Measurements from ENCODE around the gene MACROD2.
A peak's percentile ranks its signal among the peaks of the same experiment; 100 is the strongest.
"Not testable (repeated sequence)": the region's sequence is repeated elsewhere in the genome, so short reads cannot be mapped to it uniquely, and the experiment has no call there.

The MACROD2 gene

DNA sequence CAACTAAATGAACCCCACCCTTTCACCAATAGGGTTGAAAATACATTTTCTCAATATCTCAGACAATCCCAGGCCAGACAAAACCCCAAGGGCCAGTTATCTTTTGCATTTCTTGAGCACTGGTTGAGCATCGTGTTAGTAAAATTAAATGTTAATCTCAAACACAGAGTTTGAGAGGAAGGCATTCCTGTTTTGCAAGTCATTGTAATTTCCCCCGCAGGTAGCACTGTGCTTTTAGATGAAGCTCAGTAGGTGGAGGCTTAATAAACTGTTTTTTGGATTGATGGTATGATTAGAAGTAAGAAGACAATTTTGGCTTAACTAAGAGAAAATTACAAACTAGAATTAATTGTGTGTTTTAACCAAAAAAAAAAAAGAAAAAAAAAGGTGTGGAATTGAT is 1340.7 kb downstream of the MACROD2 start:
- DNase-seq, result no peak

- no peak for DNase-seq
These were observed 1341.2 kb downstream of the MACROD2 start for GRCh38 chr20:15336536-15336935.

- DNase-seq, result peak; percentile 92
These were observed 1343.9 kb downstream of the MACROD2 start for GRCh38 chr20:15339264-15339663.

DNA sequence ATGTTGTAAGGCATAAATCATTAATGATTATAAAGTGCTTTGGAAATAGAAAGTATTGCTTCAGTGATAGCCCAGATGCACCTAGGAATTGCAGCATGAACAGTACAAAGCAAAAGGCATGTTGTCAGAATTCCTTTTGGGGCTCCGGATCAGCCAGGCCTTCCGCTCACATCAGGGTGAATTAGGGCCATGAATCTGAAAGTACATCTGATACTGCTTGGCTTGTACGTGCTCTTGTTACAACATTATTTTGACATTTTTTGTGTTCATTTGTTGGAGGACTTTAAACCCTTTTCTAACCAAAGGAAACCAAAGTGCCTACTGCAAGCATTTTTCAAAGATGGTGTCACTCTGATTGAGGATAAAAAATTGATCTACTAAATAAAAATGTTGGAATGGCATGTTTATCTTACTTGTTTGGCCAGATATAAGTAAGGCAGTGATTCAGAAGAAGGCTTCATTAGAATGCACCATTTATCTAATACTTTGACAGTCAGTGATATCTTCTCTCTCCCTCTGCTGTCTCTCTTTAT is 1347.7 kb downstream of the MACROD2 start:
- no peak for DNase-seq

GRCh38 chr20:15345287-15345686 is 1350.0 kb downstream of the MACROD2 start:
- DNase-seq, result no peak

DNA sequence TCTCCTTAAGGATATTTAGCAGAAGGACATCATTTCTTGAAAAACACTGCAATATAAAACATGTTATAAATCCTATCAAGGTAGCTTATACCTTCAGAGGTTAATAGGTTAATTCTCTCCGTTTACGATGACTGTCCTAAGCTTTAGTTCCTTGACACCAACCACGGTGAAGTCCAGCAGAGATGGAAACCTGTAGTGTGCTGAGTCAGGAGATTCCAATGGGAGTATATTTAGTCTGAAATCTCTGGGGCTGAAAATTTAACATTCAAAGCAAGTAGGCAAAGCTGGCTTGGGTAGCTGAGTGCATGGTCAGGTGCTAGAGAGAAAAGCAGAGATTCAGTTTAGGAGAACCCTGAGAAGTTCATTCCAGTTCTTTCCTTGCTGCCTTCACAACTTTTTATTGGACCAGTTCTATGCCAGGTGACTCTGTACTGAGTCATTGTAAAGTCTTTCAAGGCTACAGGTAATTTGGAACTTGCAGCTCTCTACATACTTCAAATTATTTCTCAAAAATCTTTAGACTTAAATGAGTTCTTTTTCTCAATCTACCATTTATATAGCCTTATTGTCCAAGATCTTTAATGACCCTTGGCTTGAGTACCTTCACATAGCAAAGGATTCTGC is 1351.5 kb downstream of the MACROD2 start:
- no peak for DNase-seq

GRCh38 chr20:15359056-15359455 is 1363.7 kb downstream of the MACROD2 start:
- DNase-seq, result no peak

DNA sequence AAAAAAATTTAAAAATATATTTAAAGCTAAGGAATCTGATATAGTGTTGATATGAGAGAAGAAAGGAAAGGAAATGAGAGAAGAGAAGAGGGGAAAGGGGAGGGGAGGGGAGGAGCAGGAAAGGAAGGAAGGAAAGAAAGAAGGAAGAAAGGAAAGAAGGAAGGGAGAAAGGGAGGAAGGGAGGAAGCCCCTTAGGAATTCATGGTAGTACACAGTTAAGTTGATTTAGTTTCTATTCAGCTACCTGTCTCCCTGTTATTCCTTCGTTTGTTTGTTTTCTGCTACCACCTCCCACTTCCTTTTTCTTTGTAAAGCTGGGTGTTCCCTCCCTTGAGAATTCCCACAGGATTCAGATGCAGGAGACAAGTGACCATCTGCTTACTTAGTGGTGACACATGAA is 1367.5 kb downstream of the MACROD2 start:
- peak; percentile 71 for DNase-seq

DNA sequence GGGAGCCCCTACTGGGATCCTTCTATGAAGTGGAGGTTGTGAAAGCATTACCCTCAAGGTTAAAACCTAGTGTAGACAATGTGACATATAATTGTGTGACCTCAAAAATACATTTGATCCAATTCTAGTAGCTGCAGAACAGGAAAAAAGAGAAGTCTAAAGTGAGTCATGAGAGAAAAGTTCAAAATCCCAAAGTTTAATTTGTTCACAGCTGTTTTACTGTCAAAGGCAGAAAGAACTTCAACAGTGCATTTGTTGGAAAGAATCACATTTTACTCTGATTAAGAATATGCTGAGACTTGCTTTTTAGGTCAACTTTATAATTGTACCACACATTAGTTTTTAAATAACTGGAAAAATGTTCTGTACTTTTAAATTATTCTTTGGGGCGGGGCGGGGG is 1369.5 kb downstream of the MACROD2 start:
- DNase-seq, result no peak

GRCh38 chr20:15370370-15370769 is 1375.1 kb downstream of the MACROD2 start:
- no peak for DNase-seq

DNA sequence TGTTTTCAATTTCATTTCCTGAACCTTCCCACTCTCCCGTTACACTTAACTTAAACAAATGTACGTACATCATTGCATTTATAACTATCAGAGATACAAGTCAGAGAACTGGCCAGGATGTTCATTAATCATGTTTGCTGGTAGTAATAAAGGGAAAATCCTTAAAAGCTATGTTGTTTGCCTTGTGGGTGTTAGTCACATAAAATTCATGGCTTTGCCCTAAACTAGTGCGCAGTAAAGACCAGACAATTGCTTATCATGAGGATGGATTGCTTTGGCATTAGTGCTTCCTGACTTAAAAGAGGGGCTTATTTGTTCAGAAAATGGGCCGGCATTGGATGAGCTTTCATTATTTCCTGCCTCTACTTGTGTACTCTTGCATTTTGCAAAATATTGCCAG is 1379.4 kb downstream of the MACROD2 start:
- DNase-seq, result no peak

DNA sequence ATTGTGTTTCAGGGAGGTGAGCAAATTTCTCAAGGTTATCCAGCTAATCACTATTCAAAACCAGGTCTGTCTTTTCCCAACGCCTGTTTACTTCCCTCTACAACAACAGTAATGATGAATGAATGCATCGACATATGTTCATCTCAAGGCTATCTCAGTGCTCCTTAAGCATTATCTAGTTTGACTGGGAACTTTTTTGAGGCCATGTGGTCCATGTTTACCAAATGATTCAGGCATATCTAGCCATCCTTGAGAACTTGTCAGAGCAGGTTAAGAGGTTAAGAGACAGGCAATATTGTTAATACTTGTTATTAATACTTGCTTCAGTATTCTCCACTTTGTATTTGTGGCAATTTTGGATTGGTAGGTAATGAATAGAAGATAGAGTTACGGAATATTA is 1380.5 kb downstream of the MACROD2 start:
- DNase-seq, result peak; percentile 87

GRCh38 chr20:15377603-15378002 is 1382.3 kb downstream of the MACROD2 start:
- not testable (repeated sequence) for DNase-seq

DNA sequence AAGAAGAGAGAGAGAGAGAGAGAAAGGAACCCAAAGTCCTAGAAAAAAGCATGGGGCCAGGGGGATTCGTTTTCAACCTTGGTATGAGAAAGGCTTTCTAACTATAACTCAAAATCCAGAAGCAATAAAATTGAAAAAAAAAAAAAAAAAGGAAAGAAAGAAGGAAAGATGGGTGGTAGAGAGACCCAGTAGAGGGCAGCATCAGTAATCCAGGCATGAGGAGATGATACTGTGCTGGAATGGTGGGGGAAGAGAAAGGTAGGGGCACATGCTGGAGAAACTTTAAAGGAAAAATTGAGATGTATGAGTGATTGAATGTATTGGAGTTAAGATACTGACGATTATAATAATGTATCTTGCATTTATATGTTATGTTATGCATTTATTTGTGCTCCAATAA is 1382.8 kb downstream of the MACROD2 start:
- DNase-seq, result peak; percentile 10

DNA sequence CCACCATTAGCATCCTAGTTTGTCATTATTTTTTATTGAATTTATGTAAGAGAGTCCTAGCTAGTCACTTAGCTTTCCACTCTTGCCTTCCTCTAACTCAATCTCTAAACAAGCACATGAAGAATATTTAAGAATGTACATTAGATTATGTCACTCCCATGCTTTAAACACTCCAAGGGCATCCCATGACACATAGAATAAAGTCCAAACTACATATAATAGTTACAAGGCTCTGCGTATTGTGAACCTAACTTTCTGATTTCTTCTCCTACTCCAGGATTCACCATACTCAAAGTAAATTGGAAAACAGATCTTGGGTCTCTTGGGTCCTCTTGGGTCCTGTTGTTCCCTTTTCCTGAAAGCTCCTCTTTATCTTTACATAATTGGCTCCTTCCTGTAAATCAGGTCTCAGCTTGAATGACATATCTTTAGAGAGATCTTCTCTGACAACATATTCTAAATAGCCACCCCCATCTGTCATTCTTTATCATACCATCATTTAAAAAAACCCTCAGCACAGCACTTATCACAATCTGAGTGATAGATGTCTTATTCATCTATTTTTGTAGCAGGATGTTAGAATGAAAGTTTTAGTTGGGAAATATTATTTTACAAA is 1384.5 kb downstream of the MACROD2 start:
- peak; percentile 91 for DNase-seq

DNA sequence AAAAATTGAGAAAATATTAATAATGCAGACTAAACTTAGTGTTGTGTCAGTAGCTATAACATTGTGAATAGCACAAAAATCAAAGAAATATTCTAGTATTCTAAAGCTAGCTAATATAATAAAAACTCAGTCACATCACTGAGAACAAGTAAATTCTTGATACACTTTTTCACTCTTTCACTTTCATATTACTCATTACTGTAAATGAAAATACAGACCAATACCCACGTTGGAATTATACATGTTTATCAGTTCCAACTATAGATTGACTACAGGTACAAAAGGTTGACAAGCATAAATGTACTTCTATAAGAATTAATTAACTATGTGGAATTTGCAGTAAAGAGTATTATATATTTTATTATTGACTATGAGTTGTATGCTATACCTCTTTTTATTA is 1385.5 kb downstream of the MACROD2 start:
- DNase-seq, result no peak

- no peak for DNase-seq
These were observed 1391.9 kb downstream of the MACROD2 start for GRCh38 chr20:15387228-15387627.

DNA sequence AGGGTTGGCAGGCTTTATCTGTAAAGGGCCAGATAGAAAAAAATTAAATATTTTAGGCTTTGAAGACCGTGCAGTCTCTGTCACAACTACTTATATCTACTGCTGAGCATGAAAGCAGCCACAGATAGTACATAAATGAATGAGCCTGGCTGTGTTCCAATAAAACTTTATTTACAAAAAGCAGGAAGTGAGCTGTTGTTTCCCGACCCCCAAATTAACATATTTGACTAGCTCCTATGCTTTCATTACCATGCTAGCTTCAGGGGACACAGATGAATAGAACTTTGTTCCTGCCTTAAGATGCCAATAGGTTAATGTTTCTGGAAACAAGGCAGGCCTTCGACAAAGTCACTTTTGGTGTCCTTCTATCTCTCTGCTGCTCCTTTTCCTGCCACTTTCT is 1400.1 kb downstream of the MACROD2 start:
- no peak for DNase-seq

DNA sequence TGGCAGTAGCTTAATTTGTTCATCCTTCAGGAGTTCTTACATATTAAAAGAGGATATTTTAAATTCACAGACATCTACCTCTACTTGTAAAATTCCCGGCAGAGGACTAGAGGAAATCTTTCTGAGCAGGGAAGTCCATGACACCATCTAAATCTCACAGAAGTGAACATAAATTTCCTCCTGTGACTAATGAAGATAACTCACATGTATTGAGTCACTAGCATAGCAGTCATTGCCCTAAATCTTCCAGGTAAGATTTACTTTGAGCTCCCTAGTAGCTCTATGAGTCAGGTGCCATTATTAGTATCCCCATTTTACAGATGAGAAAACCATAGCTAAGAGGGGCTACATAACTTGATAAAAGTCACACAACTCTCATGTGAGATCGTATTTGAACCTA is 1400.7 kb downstream of the MACROD2 start:
- DNase-seq, result no peak

DNA sequence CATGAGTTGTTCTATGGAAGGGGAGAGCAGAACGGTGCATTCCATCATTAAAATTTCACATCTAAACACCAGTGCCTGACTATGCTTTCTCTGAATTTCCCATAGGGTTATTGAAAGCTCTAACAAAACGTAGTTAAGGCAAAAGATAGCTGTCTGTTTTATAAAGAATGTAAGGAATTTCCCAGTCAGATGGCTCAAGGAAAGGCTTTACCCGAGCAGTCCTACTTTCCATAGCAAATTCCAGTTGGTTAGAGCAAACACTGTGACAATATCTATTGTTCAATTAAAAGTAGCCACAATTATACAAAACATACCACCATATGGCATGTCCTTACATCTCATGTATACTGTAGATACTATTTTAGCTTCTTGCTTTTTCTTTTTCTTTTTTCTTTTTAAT is 1401.6 kb downstream of the MACROD2 start:
- DNase-seq, result no peak

GRCh38 chr20:15399781-15400180 is 1404.5 kb downstream of the MACROD2 start:
- no peak for DNase-seq

- DNase-seq, result no peak
These were observed 1410.8 kb downstream of the MACROD2 start for GRCh38 chr20:15406072-15406471.

DNA sequence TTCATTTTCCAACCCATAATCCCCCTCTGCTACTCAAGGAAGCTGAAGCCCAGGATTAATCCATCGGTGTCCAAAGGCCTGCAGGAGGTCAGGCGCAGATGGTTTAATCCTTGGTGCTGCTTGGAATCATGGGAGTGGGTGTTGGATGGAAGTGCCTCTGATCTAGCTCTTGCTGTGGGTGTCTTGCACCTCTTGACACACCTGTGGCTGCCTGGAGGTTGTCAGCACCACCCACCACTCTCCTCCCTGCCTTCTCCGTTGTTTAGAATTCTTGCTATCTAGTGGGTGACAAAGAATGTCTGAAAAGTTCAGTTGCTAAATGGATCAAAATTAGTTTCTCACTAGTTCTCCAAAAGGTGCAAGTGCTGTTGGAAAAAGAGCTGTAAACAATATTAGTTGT is 1416.5 kb downstream of the MACROD2 start:
- no peak for DNase-seq

DNA sequence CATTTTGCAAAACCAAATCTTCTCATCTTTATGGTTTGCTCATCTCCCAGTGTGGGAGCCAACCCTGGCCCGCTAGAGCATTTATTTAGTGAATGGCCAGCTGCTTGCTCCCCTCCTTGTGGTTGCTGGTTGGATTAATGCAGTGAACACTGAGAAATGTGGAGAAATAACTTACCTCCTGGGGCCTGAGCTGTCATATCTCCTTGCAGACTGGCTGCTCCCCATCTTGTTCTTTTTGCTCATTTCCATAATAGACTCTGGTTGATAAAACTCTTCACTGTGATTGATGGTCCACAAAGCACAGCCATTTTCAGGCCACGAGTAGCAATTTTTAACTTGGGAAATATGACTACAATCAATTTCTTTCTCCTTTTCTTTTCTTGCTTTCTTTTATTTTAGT is 1420.6 kb downstream of the MACROD2 start:
- DNase-seq, result no peak

GRCh38 chr20:15419856-15420255 is 1424.5 kb downstream of the MACROD2 start:
- no peak for DNase-seq

Data from NCI-H2171 treated with DMSO at 0.1 percent for 48 hours (cell line).